ENCODE results near the gene NOTUM.
"Not testable (repeated sequence)": the region's sequence is repeated elsewhere in the genome, so short reads cannot be mapped to it uniquely, and the experiment has no call there.

The NOTUM gene

GRCh38 chr17:81990836-81991683 is 30.1 kb upstream of the NOTUM start:
- no peaks in the 10 kb centered on the region for H3K27me3 Mint-ChIP-seq (ENCODE audit: low read depth)
- H3K4me1 Mint-ChIP-seq (ENCODE audit: low read depth): no peaks in the 10 kb centered on the region
- no peaks in the 10 kb centered on the region for H3K9me3 Mint-ChIP-seq
- no peak overlapping the region for H3K27ac Mint-ChIP-seq
- H3K4me3 Mint-ChIP-seq: no peak overlapping the region
- no peak for DNase-seq (ENCODE audit: low spot score)
- H3K36me3 Mint-ChIP-seq (ENCODE audit: low read depth): peaks cover 6% of the 10 kb centered on the region

- Mint-ChIP-seq H3K4me3 (no peak overlapping the region), H3K4me1 (ENCODE audit: low read depth) (peaks cover 2% of the 10 kb centered on the region)
Observed at GRCh38 chr17:81987161-81987770, 26.3 kb upstream of the NOTUM start.

GRCh38 chr17:81986606-81987005 is 25.6 kb upstream of the NOTUM start:
- Mint-ChIP-seq H3K27ac (no peak overlapping the region), H3K4me1 (ENCODE audit: low read depth) (peaks cover 2% of the 10 kb centered on the region), H3K27me3 (ENCODE audit: low read depth) (no peaks in the 10 kb centered on the region), H3K36me3 (ENCODE audit: low read depth) (peaks cover 16% of the 10 kb centered on the region), H3K4me3 (no peak overlapping the region), H3K9me3 (no peaks in the 10 kb centered on the region)
- DNase-seq (ENCODE audit: low spot score): no peak

More at GRCh38 chr17:81987161-81987770, 26.3 kb upstream of the NOTUM start:
- no peaks in the 10 kb centered on the region for H3K9me3 Mint-ChIP-seq
- DNase-seq (ENCODE audit: low spot score): no peak
- no peak overlapping the region for H3K27ac Mint-ChIP-seq
- no peaks in the 10 kb centered on the region for H3K27me3 Mint-ChIP-seq (ENCODE audit: low read depth)
- H3K36me3 Mint-ChIP-seq (ENCODE audit: low read depth): peaks cover 16% of the 10 kb centered on the region

- peaks cover 12% of the 10 kb centered on the region for H3K4me1 Mint-ChIP-seq (ENCODE audit: low read depth)
Observed at GRCh38 chr17:81984773-81985410, 23.9 kb upstream of the NOTUM start.

GRCh38 chr17:81983639-81984373 is 22.8 kb upstream of the NOTUM start:
- DNase-seq (ENCODE audit: low spot score): no peak
- Mint-ChIP-seq H3K9me3 (no peaks in the 10 kb centered on the region), H3K27me3 (ENCODE audit: low read depth) (no peaks in the 10 kb centered on the region), H3K27ac (no peak overlapping the region), H3K4me1 (ENCODE audit: low read depth) (peaks cover 18% of the 10 kb centered on the region), H3K36me3 (ENCODE audit: low read depth) (peaks cover 27% of the 10 kb centered on the region), H3K4me3 (no peak overlapping the region)

More at GRCh38 chr17:81984773-81985410, 23.9 kb upstream of the NOTUM start:
- Mint-ChIP-seq H3K9me3 (no peaks in the 10 kb centered on the region), H3K27me3 (ENCODE audit: low read depth) (no peaks in the 10 kb centered on the region), H3K36me3 (ENCODE audit: low read depth) (peaks cover 21% of the 10 kb centered on the region), H3K27ac (no peak overlapping the region), H3K4me3 (no peak overlapping the region)
- DNase-seq (ENCODE audit: low spot score): no peak

GRCh38 chr17:81983011-81983638 is 22.1 kb upstream of the NOTUM start:
- no peak for DNase-seq (ENCODE audit: low spot score)
- peaks cover 27% of the 10 kb centered on the region for H3K36me3 Mint-ChIP-seq (ENCODE audit: low read depth)
- no peaks in the 10 kb centered on the region for H3K9me3 Mint-ChIP-seq
- no peaks in the 10 kb centered on the region for H3K27me3 Mint-ChIP-seq (ENCODE audit: low read depth)
- no peak overlapping the region for H3K27ac Mint-ChIP-seq
- peaks cover 19% of the 10 kb centered on the region for H3K4me1 Mint-ChIP-seq (ENCODE audit: low read depth)
- no peak overlapping the region for H3K4me3 Mint-ChIP-seq

GRCh38 chr17:81981511-81981910 is 20.5 kb upstream of the NOTUM start:
- not testable (repeated sequence) for H3K27ac Mint-ChIP-seq; DNase-seq (ENCODE audit: low spot score); H3K9me3 Mint-ChIP-seq; H3K4me3 Mint-ChIP-seq; H3K27me3 Mint-ChIP-seq (ENCODE audit: low read depth)
- Mint-ChIP-seq H3K36me3 (ENCODE audit: low read depth) (peaks cover 24% of the 10 kb centered on the region), H3K4me1 (ENCODE audit: low read depth) (peaks cover 21% of the 10 kb centered on the region)

- no peak overlapping the region for H3K27ac Mint-ChIP-seq
- peaks cover 18% of the 10 kb centered on the region for H3K36me3 Mint-ChIP-seq (ENCODE audit: low read depth)
- DNase-seq (ENCODE audit: low spot score): no peak
- no peaks in the 10 kb centered on the region for H3K9me3 Mint-ChIP-seq
- H3K4me3 Mint-ChIP-seq: no peak overlapping the region
- peaks cover 3% of the 10 kb centered on the region for H3K27me3 Mint-ChIP-seq (ENCODE audit: low read depth)
- H3K4me1 Mint-ChIP-seq (ENCODE audit: low read depth): peaks cover 24% of the 10 kb centered on the region
Observed at GRCh38 chr17:81980707-81981343, 19.8 kb upstream of the NOTUM start.

GRCh38 chr17:81980122-81980521 is 19.1 kb upstream of the NOTUM start:
- Mint-ChIP-seq H3K4me1 (ENCODE audit: low read depth) (peaks cover 24% of the 10 kb centered on the region), H3K27me3 (ENCODE audit: low read depth) (peaks cover 3% of the 10 kb centered on the region), H3K4me3 (peak overlapping the region; percentile 24), H3K9me3 (peaks cover under 1% of the 10 kb centered on the region), H3K27ac (no peak overlapping the region), H3K36me3 (ENCODE audit: low read depth) (peaks cover 13% of the 10 kb centered on the region)
- DNase-seq (ENCODE audit: low spot score): no peak

GRCh38 chr17:81978524-81979298 is 17.7 kb upstream of the NOTUM start:
- H3K27ac Mint-ChIP-seq: peak overlapping the region; percentile 58
- H3K36me3 Mint-ChIP-seq (ENCODE audit: low read depth): peaks cover 10% of the 10 kb centered on the region
- H3K9me3 Mint-ChIP-seq: peaks cover 4% of the 10 kb centered on the region
- H3K4me1 Mint-ChIP-seq (ENCODE audit: low read depth): peaks cover 22% of the 10 kb centered on the region
- DNase-seq (ENCODE audit: low spot score): no peak
- peaks cover 9% of the 10 kb centered on the region for H3K27me3 Mint-ChIP-seq (ENCODE audit: low read depth)
- peak overlapping the region; percentile 59 for H3K4me3 Mint-ChIP-seq

- Mint-ChIP-seq H3K27ac (peak within 1 kb of the TSS; percentile 98), H3K9me3 (peaks cover 4% of the 10 kb centered on the region), H3K36me3 (ENCODE audit: low read depth) (peaks cover 10% of the 10 kb centered on the region), H3K4me3 (peak within 1 kb of the TSS; percentile 98), H3K4me1 (ENCODE audit: low read depth) (peaks cover 22% of the 10 kb centered on the region), H3K27me3 (ENCODE audit: low read depth) (peaks cover 11% of the 10 kb centered on the region)
- DNase-seq (ENCODE audit: low spot score): peak; percentile 88
Observed at GRCh38 chr17:81977211-81977808, 16.3 kb upstream of the NOTUM start, which contains the start of gene ASPSCR1. Gene ASPSCR1, plus strand, starts transcription at chr17:81977629. Its CDS starts 18 bp downstream, at chr17:81977647.

Measured in T-helper 2 cell treated with Interferon-gamma antibody and Interleukin-4, amounts not matched to agents 5 μg/mL and 100 μg/mL, for 36 hours (primary cell).